Fibroblast of skin of abdomen (primary cell): ENCODE measurements around the gene CNST. TPM values are rescaled to one million over a fixed set of nuclear protein-coding genes. Genes with fewer than 3 reads are reported as not detected.
A peak's percentile ranks its signal among the peaks of the same experiment; 100 is the strongest.

ENCODE experiments used
- DNase-seq: peaks from one replicate; pipeline ENCODE4 v3.0.0-alpha.2; 2013
- polyA plus RNA-seq, 2 experiments: library from polyadenylated mRNA; unstranded; fragments of 120-200 nt; gene quantifications; one replicate each; pipeline ENCODE4 v1.2.1, GENCODE V29; 2013; ENCODE audit not compliant: insufficient read length in 2 of 2

The CNST gene
- 20.3 TPM for polyA plus RNA-seq (2013, experiment 1 of 2; ENCODE audit: insufficient read length)
- polyA plus RNA-seq (2013, experiment 2 of 2; ENCODE audit: insufficient read length): 20.1 TPM

GRCh38 chr1:246566128-246566812 is at the start of gene CNST, which contains the start of gene TFB2M:
CNST (plus strand) TSS chr1:246566456; CDS start chr1:246591563, 25,107 bp downstream.
TFB2M (minus strand) TSS chr1:246566261; CDS start chr1:246566138, 123 bp downstream.
- DNase-seq: peak; percentile 99

GRCh38 chr1:246517391-246517790 is 48.9 kb upstream of the CNST start:
- DNase-seq: no peak

DNA sequence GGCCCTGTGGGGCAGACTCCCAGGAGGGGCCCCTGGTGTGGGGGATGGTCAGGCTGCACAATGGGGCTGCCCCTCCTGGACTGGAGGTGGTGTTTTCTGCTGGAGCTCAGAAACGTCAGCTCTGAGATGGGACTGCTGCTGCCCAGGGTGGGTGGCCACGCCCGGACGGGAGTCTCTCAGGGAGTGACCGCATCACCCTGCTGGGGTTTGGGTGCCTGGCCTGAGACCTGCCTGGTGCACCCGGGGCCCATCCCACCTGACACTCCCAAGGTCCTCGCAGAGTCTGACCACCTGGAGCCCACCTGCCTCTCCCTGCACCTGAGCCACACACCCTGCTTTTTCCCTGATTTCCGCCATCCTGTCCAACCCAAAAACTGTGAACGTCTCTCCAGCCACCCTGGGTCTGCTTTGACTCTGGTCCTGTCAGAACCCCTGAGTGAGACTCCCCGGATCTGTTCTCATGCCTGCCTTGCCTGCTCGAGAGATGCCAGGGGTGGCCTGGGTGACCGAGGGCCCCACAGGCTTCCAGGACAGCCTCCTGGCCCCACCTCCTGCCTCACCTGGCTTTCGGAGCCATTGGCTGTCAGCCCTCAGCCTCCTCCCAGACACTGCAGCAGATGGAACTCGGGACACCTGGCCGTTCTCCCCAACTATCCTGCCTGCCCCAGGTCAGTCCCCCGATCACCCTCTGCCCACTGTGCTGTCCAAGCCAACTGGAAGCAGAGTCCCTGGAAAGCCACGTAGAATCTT is 47.6 kb upstream of the CNST start:
- no peak for DNase-seq

DNA sequence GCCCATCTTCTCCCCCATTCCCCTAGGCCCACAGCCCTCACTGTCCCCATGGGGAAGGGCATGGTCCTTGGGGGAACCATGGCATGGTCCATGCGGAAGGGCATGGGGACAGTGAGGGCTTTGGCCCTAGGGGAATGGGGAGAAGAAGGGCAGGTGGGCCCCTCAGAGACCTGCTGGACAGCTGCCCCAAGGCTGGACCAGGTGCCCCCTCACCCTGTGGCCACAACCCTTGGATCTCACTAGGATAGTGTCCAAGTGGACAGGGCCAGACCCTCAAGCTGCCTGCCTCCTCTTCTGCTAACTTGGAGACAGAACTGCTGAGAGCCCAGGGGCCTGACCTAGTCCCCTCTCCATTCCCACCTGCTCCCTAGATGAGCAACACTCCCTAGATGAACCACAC is 46.7 kb upstream of the CNST start:
- DNase-seq: no peak

DNA sequence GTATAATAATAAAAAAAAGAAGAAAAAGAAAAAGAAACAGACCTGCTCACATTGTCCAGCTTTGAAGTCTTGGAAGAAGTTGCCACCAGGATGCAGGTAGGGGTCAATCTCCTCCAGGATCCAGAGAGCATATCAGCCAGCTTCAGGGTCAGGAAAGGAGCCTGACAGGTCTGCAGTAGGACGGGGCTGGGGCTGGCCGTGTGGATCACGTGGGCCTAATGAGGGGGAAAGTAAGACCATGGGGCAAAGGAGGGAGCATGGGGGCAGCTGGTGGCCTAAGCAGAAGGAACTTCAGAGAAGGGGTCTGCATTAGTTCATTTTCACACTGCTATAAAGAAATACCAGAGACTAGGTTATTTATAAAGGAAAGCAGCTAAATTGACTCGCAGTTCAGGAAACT is 39.9 kb upstream of the CNST start:
- no peak for DNase-seq

GRCh38 chr1:246526915-246527314 is 39.3 kb upstream of the CNST start:
- no peak for DNase-seq

DNA sequence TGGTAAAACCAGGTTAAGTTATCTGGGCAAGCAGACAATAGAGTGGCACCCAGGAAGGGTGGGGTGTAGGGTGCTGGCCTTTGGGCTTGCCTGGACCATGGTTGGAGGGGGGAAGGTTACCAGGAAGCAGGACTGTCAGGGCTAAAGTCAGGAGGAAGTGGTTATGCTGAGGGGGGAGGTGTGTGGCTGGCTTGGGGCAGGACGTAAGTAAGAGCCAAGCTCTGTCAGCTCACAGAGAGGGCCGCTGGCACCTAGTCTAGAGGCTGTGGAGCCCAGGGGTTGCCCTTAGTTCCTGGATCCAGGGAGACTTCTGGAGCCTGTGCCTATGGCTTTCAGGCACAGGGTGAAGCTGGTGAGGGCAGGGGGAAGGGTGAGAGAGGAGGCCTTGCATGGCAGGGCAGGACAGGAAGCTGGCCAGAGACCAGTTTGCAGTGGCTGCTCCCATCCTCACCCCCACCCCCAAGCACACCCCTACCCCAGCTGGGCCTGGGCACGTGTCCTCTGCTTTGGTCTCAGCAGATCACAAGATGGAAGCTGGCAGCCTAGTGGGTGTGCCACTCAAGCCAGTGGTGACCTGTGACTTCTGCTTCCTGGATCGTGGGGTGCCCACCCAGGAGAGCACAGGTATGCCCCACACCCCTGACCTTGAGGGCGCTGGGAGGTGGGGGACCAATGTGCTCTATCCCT is 38.7 kb upstream of the CNST start:
- peak; percentile 3 for DNase-seq

GRCh38 chr1:246528933-246529731 is 37.1 kb upstream of the CNST start:
- DNase-seq: no peak

DNA sequence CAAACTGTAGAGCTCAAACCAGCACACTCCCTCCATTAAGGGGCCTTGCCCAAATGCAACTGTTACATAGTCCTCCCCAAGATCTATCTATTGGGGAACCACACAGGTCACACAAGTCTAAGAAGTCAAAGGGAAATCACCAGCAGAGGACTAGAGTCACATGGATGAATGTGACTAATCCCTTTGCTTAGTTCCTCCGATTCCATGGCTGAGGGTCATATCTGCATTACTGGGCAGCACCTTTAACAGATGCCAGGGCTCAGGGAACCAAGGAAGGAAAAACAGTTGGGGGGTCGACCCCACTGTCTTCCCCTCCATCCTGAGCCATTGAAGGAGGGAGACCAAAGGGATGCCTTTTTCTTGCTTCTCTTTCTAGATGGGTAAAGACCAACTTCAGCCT is 35.8 kb upstream of the CNST start:
- no peak for DNase-seq

DNA sequence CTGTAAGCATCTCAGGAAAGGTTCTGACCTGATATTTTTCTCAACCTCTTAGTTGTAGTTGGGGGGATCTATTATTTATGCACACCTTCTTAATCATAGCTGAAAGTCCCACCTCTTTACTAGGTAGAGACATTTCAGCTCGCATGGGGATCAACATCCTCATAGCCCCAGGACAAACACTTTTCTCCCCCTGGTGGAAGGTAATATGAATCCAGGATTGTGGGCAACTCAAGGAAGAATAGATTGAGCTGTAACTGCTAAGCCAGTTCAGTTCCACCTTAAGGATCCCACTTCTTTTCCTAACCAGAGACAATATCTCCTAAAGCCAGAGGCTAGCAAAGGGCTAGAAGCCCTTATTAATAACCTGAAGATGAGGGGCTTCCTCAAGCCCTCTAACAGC is 33.7 kb upstream of the CNST start:
- DNase-seq: no peak

DNA sequence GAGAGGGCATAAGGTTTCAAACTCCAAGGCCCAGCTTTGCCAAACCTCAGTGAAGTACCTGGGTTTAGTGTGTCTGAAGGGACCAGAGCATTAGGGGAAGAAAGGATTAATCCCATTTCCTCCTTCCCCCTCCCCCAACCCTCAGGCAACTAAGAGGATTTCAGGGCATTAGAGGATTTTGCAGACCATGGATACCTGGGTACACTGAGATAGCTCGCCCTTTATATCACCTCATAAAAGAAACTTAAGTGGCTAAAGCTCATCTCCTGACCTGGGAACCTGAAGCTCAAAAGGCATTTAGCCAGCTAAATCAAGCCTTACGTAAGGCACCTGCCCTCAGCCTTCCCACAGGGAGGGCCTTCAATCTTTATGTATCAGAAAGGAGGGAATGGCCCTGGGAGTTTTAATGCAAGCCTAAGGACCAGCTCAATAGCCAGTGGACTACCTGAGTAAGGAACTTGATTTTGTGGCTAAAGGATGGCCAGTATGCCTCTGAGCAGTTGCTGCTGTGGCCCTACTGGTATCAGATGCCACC is 32.8 kb upstream of the CNST start:
- DNase-seq: no peak

GRCh38 chr1:246534114-246534513 is 32.1 kb upstream of the CNST start:
- no peak for DNase-seq

- DNase-seq: no peak
Observed at GRCh38 chr1:246537441-246537840, 28.8 kb upstream of the CNST start.

DNA sequence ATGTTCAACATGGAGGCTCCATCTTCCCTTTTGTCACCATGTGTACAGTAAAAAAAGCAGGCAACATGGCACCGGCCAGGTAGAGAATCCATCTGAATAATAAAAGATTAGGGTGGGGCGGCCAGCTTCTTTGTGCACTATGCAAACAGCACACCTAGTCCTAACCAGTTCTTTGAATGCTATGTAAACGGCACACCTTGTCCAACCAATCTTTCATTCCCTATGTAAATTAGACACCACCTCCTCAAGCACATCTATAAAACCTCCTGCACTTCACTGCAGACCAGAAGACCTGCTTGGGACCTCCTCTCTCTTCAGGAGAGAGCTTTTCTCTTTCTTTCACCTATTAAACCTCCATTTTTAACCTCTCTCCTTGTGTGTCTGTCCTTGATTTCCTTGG is 28.4 kb upstream of the CNST start:
- DNase-seq: no peak

DNA sequence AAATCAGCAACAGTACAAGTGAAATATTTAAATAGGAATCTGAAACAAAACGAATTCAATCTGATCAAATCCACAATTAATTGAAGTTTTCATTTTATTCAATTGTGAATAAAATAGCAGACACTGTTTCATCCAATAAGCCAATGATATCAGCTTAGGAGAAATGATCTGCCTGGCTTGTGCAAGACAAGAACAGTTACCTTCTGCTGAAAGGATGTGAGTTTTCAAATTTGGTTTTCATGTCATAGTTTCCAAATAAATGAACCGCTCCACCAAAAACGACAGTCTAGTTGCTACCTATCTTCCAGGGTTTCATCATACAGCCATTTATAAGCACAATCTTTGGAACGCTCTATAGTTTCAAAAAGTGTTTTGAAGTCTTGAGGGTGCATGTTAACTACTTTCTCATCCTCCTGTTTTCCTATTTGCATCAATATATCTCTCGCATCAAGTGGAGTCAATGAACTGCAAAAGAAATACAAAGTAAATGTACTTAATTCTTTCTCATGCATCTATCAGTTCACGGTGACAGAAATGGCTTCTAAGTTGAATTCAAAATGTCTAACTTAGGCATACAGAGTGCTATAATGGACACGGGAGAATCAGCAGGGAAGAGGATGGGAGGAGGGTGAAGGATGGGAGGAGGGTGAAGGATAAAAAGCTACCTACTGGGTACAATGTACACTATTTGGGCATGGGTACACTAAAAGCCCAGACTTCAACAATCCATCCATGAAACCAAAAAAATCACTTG is 25.3 kb upstream of the CNST start:
- DNase-seq: no peak

DNA sequence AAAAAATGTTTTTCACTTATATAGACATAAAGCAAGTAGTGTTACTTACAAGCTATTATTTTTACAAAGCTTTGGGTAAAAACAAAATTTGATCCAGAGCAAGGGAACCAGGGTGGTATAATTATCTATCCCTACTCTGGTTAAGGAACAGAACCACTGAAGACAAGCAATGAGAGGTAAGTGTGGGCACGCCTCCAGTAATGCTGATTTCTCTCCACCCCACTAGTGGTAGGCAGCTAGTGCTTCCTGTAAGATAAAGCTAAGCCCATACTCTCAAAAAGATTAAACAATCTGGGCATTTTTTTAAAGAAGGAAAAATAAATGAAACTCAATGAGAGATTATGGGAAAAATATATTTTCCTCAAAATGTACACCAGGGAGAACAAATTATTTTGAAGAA is 22.3 kb upstream of the CNST start:
- no peak for DNase-seq

DNA sequence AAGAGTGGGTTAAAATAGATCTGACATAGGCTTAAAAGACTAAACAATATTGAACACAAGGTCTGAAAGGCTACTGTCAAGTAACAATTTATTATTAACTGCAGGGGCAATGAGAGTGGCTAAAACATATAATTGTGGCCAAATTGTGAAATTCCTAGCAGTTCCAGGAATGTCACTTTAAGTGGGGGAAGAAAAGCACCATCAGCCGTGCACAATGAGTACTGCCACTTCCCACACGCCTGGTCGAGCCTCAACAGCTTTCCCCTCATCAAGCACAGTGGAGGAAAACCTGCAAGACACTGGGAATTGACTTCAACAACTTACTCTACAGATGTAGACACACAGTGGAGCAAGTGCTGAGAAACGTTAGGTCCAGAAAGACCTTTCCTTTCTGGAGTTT is 16.6 kb upstream of the CNST start:
- DNase-seq: no peak

GRCh38 chr1:246550402-246550801 is 15.9 kb upstream of the CNST start:
- no peak for DNase-seq

- no peak for DNase-seq
Observed at GRCh38 chr1:246552110-246552509, 14.1 kb upstream of the CNST start.

DNA sequence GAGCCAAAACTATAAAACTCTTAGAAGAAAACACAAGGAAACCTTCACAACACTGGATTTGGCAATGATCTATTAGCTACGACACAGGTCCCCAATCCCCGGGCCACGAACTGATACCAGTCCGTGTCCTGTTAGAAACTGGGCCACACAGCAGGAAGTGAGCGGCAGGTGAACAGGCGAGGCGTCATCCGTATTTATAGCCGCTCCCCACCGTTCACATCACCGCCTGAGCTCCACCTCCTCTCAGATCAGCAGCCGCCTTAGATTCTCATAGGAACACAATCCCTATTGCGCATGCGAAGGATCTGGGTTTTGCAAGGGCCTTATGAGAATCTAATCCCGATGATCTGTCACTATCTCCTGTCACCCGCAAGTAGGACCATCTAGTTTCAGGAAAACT is 12.1 kb upstream of the CNST start:
- no peak for DNase-seq

DNA sequence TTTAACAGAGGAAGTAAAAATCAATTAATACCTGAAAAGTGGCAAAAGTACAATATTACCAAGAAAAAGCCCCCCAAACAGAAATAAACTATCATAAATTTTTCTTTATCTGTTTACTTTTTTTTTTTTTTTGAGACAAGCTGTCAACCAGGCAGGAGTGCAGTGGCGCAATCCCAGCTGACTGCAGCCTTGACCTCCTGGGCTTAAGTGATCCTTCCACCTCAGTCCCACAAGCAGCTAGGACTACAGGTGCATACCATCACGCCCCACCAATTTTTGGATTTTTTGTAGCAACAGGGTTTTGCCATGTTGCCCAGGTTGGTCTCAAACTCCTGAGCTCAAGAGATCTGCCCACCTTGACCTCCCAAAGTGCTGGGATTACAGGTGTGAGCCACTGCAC is 8.2 kb upstream of the CNST start:
- DNase-seq: no peak

DNA sequence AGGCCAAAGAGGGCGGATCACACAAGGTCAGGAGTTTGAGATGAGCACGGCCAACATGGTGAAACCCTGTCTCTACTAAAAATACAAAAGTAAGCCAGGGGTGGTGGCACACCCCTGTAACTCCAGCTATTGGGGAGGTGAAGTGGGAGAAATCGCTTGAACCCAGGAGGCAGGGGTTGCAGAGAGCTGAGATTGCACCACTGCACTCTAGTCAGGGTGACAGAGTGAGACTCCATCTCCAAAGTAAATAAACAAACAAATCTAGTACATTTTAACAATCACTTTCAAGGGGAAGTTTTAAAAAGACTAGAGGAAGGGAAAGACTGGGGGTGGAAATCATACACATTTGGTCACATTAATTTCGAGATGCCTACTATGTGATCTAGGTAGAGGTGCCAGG is 6.9 kb upstream of the CNST start:
- DNase-seq: no peak
